HG03025 (cell line): Measurements from ENCODE around the gene RARRES1.

Experiments
- ATAC-seq: cut with Tn5 transposase; IDR thresholded peaks from one replicate; pipeline ENCODE4 v1.9.1; 2021; ENCODE audit warnings: mild to moderate bottlenecking, moderate library complexity; ENCODE audit not compliant: unreplicated experiment, low FRiP score

RARRES1 gene

GRCh38 chr3:158649791-158650190 lies 82.5 kb downstream of the RARRES1 start:
- no peak for ATAC-seq
